Upper lobe of left lung (tissue), 6 donors: ENCODE results near the gene HMGXB4. TPM values are rescaled to one million over a fixed set of nuclear protein-coding genes. Genes with fewer than 3 reads are reported as not detected.

Experiments
- ATAC-seq, 2 donors: fragments of 200-7000 bp; cut with Tn5 transposase; one replicate each; pipeline ENCODE4 v1.9.1; 2022; ENCODE audit warnings: mild to moderate bottlenecking in 2 of 2, moderate library complexity in 2 of 2; ENCODE audit not compliant: low FRiP score in 2 of 2
- DNase-seq, 2 donors: peaks; one replicate each; pipeline ENCODE4 v3.0.0-alpha.2; 2019 to 2020
- H3K27ac ChIP-seq, 4 donors: fragments of 200-600 bp; sonication (generic); one replicate each; pipeline ENCODE4 v1.5.1; 2016 to 2019
- H3K27me3 ChIP-seq, 4 donors: fragments of 200-600 bp; sonication (generic); one replicate each; pipeline ENCODE4 v1.5.1; 2017 to 2019
- H3K36me3 ChIP-seq, 4 donors: fragments of 200-600 bp; sonication (generic); one replicate each; pipeline ENCODE4 v1.5.1; 2016 to 2019
- H3K4me1 ChIP-seq, 4 donors: fragments of 200-600 bp; sonication (generic); one replicate each; pipeline ENCODE4 v1.5.1; 2018 to 2019
- H3K4me3 ChIP-seq, 4 donors: fragments of 200-600 bp; sonication (generic); one replicate each; pipeline ENCODE4 v1.5.1; 2017 to 2019; ENCODE audit warnings: mild to moderate bottlenecking in 2 of 4, moderate library complexity in 1 of 4
- H3K9me3 ChIP-seq, 4 donors: fragments of 200-600 bp; sonication (generic); one replicate each; pipeline ENCODE4 v1.5.1; 2018 to 2019
- EP300 ChIP-seq, 4 donors: sonication (generic); formaldehyde crosslinking; IDR thresholded peaks; one replicate each; pipeline ENCODE4 v1.5.1; 2017; ENCODE audit warnings: antibody characterized with exemption in 4 of 4, control low read depth in 2 of 4
- POLR2A ChIP-seq, 4 donors: fragments of 450-650 bp; IDR thresholded peaks; one replicate each; pipeline ENCODE4 v1.5.1; 2016 to 2017; ENCODE audit warnings: antibody characterized with exemption in 4 of 4, mild to moderate bottlenecking in 2 of 4
- POLR2AphosphoS5 ChIP-seq, 2 donors: sonication (generic); formaldehyde crosslinking; IDR thresholded peaks; one replicate each; pipeline ENCODE4 v1.5.1; 2017; ENCODE audit warnings: antibody characterized with exemption in 2 of 2
- WGBS, 2 donors: methylation state at CpG; one replicate each; pipeline ENCODE4 v1.1.5; 2017 to 2018; 5-methylcytosine and 5-hydroxymethylcytosine counted together
- total RNA-seq, 6 donors: library from RNA; depleted of rRNA in 4 of 6; stranded (reverse); fragments of >200 nt in 4 of 6; gene quantifications; one replicate each; pipeline versions ENCODE4 v1.1.0 to v1.2.1, GENCODE V29; 2016 to 2021
- TF ChIP-seq, protein P1 (sequence below), 6 experiments: fragments of 450-650 bp in 4 of 6; fragments of 200-600 bp in 2 of 6; sonication (generic) in 2 of 6; IDR thresholded peaks; one replicate each; pipeline ENCODE4 v1.5.1; 2016 to 2019; ENCODE audit warnings: antibody characterized with exemption in 6 of 6
- donor health status: DM: no; HTN: no; CAD: no; lungs with moderate emphysema.
- donor health status: DM: no; HTN: yes; CAD: no; lungs with severe emphysema.

HMGXB4 gene
- total RNA-seq, 6 donors from 2014 or later, result 15.7 to 20.9 (median 17.2) TPM

DNA sequence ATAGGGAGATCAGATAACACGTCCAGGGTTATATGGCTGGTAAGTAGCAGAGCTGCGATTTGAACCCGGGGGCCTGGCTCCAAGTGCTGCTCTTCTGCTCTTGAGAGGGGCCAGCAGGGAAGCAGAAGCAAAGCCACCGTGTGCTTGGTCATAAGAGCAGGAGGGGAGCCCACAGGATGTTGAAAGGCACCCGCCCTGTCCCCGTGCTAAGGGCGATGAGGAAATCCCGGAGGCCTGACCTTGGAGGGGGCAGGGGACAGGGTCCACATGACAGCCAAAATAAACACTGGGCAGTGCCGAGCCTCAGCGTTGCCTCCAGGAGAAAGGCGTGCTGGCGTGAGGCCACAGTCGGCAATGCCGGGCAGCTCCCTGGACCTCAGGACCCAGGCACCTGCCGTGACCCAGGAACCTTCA is 71.2 kb downstream of the HMGXB4 start:
- 58 to 78% methylated on average over 14 to 15 of the region's 15 CpGs for WGBS, 2 donors
- H3K27ac ChIP-seq, result peak overlapping the region in 3 of 4 donors; percentile 68 to 80 (median 79)
- TF ChIP-seq POLR2A (IDR thresholded peaks at IDR 0.05) (peak in 1 of 4 donors; percentile 46), EP300 (IDR thresholded peaks at IDR 0.05) (peak in 1 of 4 donors; percentile 32), POLR2AphosphoS5 (IDR thresholded peaks at IDR 0.05) (peak; percentile 41 to 75)
- TF ChIP-seq, protein P1, sequence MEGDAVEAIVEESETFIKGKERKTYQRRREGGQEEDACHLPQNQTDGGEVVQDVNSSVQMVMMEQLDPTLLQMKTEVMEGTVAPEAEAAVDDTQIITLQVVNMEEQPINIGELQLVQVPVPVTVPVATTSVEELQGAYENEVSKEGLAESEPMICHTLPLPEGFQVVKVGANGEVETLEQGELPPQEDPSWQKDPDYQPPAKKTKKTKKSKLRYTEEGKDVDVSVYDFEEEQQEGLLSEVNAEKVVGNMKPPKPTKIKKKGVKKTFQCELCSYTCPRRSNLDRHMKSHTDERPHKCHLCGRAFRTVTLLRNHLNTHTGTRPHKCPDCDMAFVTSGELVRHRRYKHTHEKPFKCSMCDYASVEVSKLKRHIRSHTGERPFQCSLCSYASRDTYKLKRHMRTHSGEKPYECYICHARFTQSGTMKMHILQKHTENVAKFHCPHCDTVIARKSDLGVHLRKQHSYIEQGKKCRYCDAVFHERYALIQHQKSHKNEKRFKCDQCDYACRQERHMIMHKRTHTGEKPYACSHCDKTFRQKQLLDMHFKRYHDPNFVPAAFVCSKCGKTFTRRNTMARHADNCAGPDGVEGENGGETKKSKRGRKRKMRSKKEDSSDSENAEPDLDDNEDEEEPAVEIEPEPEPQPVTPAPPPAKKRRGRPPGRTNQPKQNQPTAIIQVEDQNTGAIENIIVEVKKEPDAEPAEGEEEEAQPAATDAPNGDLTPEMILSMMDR (IDR thresholded peaks at IDR 0.05), result no peak
- H3K27me3 ChIP-seq, result no peaks in the 10 kb centered on the region
- peaks cover 33 to 92% (median 80%) of the 10 kb centered on the region in 4 donors for H3K36me3 ChIP-seq
- H3K9me3 ChIP-seq, result no peaks in the 10 kb centered on the region
- DNase-seq (peak; percentile 56 to 78), ATAC-seq (peak; percentile 45 to 56)
- H3K4me3 ChIP-seq, result no peak overlapping the region
- peaks cover 17 to 28% (median 24%) of the 10 kb centered on the region in 4 donors for H3K4me1 ChIP-seq

DNA sequence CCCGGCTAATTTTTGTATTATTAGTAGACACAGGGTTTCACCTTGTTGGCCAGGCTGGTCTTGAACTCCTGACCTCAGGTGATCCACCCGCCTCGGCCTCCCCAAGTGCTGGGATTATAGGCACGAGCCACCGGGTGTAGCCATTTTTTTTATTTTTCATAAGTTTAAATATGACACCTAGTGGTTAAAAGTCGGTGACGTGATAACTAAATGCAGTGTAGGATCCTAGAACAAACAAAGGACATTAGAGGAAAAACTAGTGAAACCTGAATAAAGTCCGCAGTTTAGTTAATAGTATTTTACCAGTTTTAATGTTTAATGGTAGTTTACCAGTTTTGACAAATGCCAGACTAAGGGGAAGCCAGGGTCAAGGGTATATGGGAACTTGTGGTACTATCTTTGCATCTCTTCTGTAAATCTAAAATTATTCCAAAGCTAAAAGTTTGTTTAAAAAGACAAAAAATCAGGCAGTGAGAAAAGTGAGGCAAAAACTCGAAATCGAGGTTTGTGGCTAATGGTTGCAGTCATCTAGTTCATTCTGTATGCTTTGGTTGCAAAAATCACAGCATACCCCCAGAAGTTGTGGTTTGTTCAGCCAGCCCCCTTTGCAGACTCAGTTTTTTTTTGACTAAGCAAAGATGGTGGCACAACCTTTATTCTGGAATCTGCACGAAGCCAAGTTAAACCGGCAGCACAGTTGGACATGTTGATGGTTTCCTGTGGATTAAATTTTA is 72.0 kb downstream of the HMGXB4 start:
- no peak for DNase-seq
- TF ChIP-seq POLR2AphosphoS5 (IDR thresholded peaks at IDR 0.05), result no peak
- H3K4me3 ChIP-seq, result no peak overlapping the region
- no peaks in the 10 kb centered on the region for H3K9me3 ChIP-seq
- no peak for ATAC-seq
- H3K27me3 ChIP-seq, result no peaks in the 10 kb centered on the region
- peaks cover 17 to 28% (median 24%) of the 10 kb centered on the region in 4 donors for H3K4me1 ChIP-seq
- WGBS, 2 donors, result 70 to 83% methylated on average over 12 of the region's 12 CpGs
- H3K36me3 ChIP-seq, result peaks cover 33 to 92% (median 81%) of the 10 kb centered on the region in 4 donors
- peak overlapping the region; percentile 75 to 87 (median 80) for H3K27ac ChIP-seq

DNA sequence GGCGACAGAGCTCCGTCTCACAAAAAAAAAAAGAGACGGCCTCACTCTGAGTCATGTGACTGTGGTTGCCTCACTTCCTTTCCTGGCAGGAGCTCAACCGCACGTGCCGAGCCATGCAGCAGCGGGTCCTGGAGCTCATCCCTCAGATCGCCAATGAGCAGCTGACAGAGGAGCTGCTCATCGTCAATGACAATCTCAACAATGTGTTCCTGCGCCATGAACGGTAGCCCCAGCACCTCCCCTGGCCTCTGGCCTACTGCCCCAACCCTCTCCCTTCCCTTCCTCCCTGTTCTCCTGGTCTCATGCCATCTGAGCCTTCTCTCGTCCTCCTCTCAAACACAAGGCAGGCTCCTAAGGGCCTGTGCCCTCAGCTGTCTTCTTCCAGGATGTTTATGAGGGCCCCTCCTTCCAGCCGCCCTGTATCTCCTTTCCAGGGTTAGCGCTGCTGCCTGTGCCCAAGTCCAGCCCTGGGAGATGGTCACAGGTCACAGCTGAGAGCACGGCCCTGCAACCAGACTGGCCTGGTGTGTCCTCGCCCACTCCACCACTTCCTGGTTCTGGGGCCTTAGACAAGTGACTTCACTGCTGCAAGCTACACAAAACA is 73.1 kb downstream of the HMGXB4 start:
- Histone ChIP-seq H3K9me3 (no peaks in the 10 kb centered on the region), H3K27ac (peak overlapping the region; percentile 75 to 87 (median 80)), H3K4me3 (no peak overlapping the region), H3K27me3 (no peaks in the 10 kb centered on the region), H3K4me1 (peaks cover 17 to 28% (median 24%) of the 10 kb centered on the region in 4 donors), H3K36me3 (peaks cover 28 to 92% (median 82%) of the 10 kb centered on the region in 4 donors)
- peak; percentile 52 to 71 for ATAC-seq
- peak; percentile 81 to 88 for DNase-seq
- WGBS, 2 donors, result 29 to 32% methylated on average over 16 of the region's 16 CpGs
- TF ChIP-seq POLR2AphosphoS5 (IDR thresholded peaks at IDR 0.05) (peak; percentile 74 to 88), EP300 (IDR thresholded peaks at IDR 0.05) (peak in 2 of 4 donors; percentile 36 to 71), POLR2A (IDR thresholded peaks at IDR 0.05) (peak in 1 of 4 donors; percentile 52)
- TF ChIP-seq, protein P1 (IDR thresholded peaks at IDR 0.05), result no peak

DNA sequence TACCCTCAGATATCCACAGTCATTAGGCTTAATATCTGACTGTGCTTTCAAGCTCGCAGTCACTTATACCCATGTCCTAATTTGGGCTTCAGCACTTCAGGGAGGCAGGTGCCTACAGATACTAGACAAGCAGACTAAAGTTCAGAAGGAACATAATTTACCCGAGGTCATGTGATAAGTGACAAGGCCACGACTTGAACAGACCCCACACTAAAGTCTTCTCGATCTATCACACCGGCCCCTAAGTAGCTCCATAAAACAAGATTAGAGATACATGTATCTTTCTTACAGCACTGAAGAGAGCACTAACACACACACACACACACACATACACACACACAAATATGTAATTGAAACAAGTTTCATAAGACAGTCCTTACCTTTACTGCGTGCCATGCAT is 75.0 kb downstream of the HMGXB4 start:
- 87 to 93% methylated on average over 6 of the region's 6 CpGs for WGBS, 2 donors
- no peak for TF ChIP-seq POLR2A (IDR thresholded peaks at IDR 0.05)
- TF ChIP-seq, protein P1 (IDR thresholded peaks at IDR 0.05), result no peak
- TF ChIP-seq EP300 (IDR thresholded peaks at IDR 0.05), result no peak
- TF ChIP-seq POLR2AphosphoS5 (IDR thresholded peaks at IDR 0.05), result no peak
- Histone ChIP-seq H3K36me3 (peaks cover 27 to 92% (median 84%) of the 10 kb centered on the region in 4 donors), H3K9me3 (no peaks in the 10 kb centered on the region), H3K27ac (no peak overlapping the region), H3K4me3 (no peak overlapping the region), H3K27me3 (no peaks in the 10 kb centered on the region), H3K4me1 (peaks cover 17 to 28% (median 24%) of the 10 kb centered on the region in 4 donors)
- no peak for ATAC-seq
- no peak for DNase-seq

DNA sequence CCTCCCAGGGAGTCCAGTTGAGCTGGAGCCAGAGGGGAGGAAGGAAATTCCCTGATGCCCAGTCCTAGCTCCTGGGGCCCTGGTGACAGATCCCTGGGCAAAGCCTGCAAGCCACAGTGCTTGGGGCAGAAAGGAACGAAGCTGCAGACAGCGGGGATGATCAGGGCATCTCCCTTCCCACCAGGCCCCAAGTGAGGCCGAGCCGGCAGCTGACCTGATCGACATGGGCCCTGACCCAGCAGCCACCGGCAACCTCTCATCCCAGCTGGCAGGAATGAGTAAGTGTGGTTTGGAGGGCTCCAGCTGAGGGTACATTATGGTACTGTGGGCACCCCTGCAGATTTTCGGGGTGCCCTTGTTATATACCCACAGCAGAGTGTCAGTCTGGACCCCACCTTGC is 75.9 kb downstream of the HMGXB4 start:
- peaks cover 17 to 28% (median 18%) of the 10 kb centered on the region in 4 donors for H3K4me1 ChIP-seq
- DNase-seq, result no peak
- ATAC-seq, result no peak
- H3K27ac ChIP-seq, result no peak overlapping the region
- H3K9me3 ChIP-seq, result no peaks in the 10 kb centered on the region
- no peak for TF ChIP-seq POLR2A (IDR thresholded peaks at IDR 0.05)
- TF ChIP-seq, protein P1 (IDR thresholded peaks at IDR 0.05), result no peak
- H3K4me3 ChIP-seq, result no peak overlapping the region
- WGBS, 2 donors, result 86 to 89% methylated on average over 1 to 7 of the region's 7 CpGs
- H3K36me3 ChIP-seq, result peaks cover 25 to 92% (median 84%) of the 10 kb centered on the region in 4 donors
- no peaks in the 10 kb centered on the region for H3K27me3 ChIP-seq
